ENCODE measurements around the gene ADAD2. TPM values are rescaled to one million over a fixed set of nuclear protein-coding genes. Genes with fewer than 3 reads are reported as not detected.

Gene ADAD2
- total RNA-seq, 2 experiments from 2014 or later = not detected

DNA sequence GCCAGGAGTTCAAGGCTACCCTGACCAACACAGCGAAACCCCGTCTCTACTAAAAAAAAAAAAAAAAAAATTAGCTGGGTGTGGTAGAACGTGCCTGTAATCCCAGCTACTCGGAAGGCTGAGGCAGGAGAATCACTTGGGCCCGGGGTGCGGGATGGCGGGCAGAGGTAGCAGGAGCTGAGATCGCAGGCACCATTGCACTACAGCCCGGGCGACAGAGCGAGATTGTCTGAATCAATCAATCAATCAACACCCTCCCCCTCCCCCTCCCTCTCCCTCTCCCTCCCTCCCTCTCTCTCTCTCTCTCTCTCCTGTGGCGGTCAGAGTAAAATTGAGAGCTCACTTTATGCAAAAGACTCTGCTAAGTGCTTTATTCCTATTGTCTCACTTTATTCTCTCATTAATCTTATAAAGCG, 47.2 kb upstream of the ADAD2 start:
- Histone ChIP-seq H3K9me2 (ENCODE audit: insufficient read depth, low read length) (no peaks in the 10 kb centered on the region), H4K20me1 (ENCODE audit: insufficient read depth, low read length) (0 out of 2 replicates have a peak, but pooled peaks cover 9% of the 10 kb centered on the region), H3K36me3 (ENCODE audit: insufficient read depth, low read length) (peaks cover 4% of the 10 kb centered on the region; the same call in 1 of the 2 replicates), H3K4me3 (ENCODE audit: low read depth, low read length, poor library complexity, severe bottlenecking) (peak overlapping the region; percentile 74), H3K4me2 (ENCODE audit: low read length) (peak overlapping the region; percentile 98), H3K79me2 (ENCODE audit: insufficient read depth, low read depth, low read length) (peaks cover 20% of the 10 kb centered on the region), H3K4me1 (ENCODE audit: insufficient read depth, low read length, poor library complexity, severe bottlenecking) (peaks cover 17% of the 10 kb centered on the region), H3K9me3 (ENCODE audit: low read length) (no peaks in the 10 kb centered on the region), H2AFZ (ENCODE audit: low read length) (peak overlapping the region; percentile 54; the same call in 1 of the 2 replicates), H3K27ac (ENCODE audit: low read depth, low read length, poor library complexity, severe bottlenecking) (peak overlapping the region; percentile 50)
- DNase-seq (ENCODE audit: low spot score) = no peak
- intact Hi-C loops (cut with micrococcal nuclease; ENCODE audit: unreplicated experiment) = no loop called here
- ChIA-PET POLR2A (interaction anchor here (0.6 to 2.0 kb wide), 3 partner anchors 12 to 27 kb away, joined by 3 to 15 read pairs (median 6); partner anchors contain the start of gene MBTPS1), CTCF (ENCODE audit: unreplicated experiment) (interaction anchor here (0.6 kb wide), 1 partner anchor 8 kb away, joined by 4 read pairs; no protein-coding TSS in a partner anchor)
- TF ChIP-seq, protein P1, sequence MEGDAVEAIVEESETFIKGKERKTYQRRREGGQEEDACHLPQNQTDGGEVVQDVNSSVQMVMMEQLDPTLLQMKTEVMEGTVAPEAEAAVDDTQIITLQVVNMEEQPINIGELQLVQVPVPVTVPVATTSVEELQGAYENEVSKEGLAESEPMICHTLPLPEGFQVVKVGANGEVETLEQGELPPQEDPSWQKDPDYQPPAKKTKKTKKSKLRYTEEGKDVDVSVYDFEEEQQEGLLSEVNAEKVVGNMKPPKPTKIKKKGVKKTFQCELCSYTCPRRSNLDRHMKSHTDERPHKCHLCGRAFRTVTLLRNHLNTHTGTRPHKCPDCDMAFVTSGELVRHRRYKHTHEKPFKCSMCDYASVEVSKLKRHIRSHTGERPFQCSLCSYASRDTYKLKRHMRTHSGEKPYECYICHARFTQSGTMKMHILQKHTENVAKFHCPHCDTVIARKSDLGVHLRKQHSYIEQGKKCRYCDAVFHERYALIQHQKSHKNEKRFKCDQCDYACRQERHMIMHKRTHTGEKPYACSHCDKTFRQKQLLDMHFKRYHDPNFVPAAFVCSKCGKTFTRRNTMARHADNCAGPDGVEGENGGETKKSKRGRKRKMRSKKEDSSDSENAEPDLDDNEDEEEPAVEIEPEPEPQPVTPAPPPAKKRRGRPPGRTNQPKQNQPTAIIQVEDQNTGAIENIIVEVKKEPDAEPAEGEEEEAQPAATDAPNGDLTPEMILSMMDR (conservative IDR thresholded peaks at IDR 0.05; ENCODE audit: low read length) = no peak
- no peak for TF ChIP-seq EZH2phosphoT487 (IDR thresholded peaks at IDR 0.05; ENCODE audit: borderline replicate concordance, low read depth, low read length)
- BruUV-seq (replicated peaks) = no TSS peak

DNA sequence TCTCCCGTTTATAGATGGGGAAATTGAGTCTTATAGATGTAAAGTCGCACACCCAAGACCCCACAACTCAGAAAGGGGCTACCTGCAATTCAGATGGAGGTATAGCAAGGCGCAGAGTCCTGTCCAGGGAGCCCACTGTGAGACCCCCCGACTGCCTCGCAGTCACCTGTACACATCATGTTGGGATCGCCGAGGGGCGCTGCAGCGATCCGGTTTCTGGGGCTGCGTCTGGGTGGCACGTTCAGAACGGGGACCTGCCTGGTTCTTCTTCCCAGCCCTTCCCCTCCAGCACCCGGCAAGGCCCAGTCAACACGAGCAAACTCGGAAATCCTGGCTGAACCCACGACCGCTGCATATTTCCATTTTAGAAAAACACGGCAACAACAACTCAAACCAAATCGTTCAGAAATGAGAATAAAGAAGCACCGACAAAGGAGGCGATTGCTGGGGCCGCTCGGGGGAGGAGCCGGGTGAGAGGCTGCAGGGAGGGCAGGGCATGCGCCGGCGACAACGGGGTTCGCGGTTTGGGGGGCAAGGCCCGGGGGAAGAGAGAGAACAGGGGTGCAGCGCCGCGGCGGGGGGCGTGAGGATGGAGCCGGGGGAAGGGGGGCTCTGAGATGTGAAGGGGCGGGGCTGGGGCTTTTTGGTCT, 46.6 kb upstream of the ADAD2 start:
- peaks cover 17% of the 10 kb centered on the region for H3K4me1 ChIP-seq (ENCODE audit: insufficient read depth, low read length, poor library complexity, severe bottlenecking)
- peak overlapping the region; percentile 98 for H3K4me2 ChIP-seq (ENCODE audit: low read length)
- no peaks in the 10 kb centered on the region for H3K9me3 ChIP-seq (ENCODE audit: low read length)
- ChIA-PET CTCF (ENCODE audit: unreplicated experiment) (interaction anchor here (0.6 kb wide), 1 partner anchor 8 kb away, joined by 4 read pairs; no protein-coding TSS in a partner anchor), POLR2A (interaction anchor here (0.6 to 2.0 kb wide), 3 partner anchors 12 to 27 kb away, joined by 3 to 15 read pairs (median 6); partner anchors contain the start of gene MBTPS1)
- H4K20me1 ChIP-seq (ENCODE audit: insufficient read depth, low read length) = 0 out of 2 replicates have a peak, but pooled peaks cover 9% of the 10 kb centered on the region
- DNase-seq (ENCODE audit: low spot score) = peak; percentile 53
- no TSS peak for BruUV-seq (replicated peaks)
- H3K27ac ChIP-seq (ENCODE audit: low read depth, low read length, poor library complexity, severe bottlenecking) = peak overlapping the region; percentile 50
- peaks cover 20% of the 10 kb centered on the region for H3K79me2 ChIP-seq (ENCODE audit: insufficient read depth, low read depth, low read length)
- no peaks in the 10 kb centered on the region for H3K9me2 ChIP-seq (ENCODE audit: insufficient read depth, low read length)
- intact Hi-C loops (cut with micrococcal nuclease; ENCODE audit: unreplicated experiment) = no loop called here
- TF ChIP-seq EZH2phosphoT487 (IDR thresholded peaks at IDR 0.05; ENCODE audit: borderline replicate concordance, low read depth, low read length) = no peak
- TF ChIP-seq, protein P1 (conservative IDR thresholded peaks at IDR 0.05; ENCODE audit: low read length) = peak; percentile 57
- peaks cover 4% of the 10 kb centered on the region; the same call in 1 of the 2 replicates for H3K36me3 ChIP-seq (ENCODE audit: insufficient read depth, low read length)
- H3K4me3 ChIP-seq (ENCODE audit: low read depth, low read length, poor library complexity, severe bottlenecking) = peak overlapping the region; percentile 74
- H2AFZ ChIP-seq (ENCODE audit: low read length) = peak overlapping the region; percentile 54
